GM23248 (cell line): ENCODE data around the gene ATG5. TPM values are rescaled to one million over a fixed set of nuclear protein-coding genes. Genes with fewer than 3 reads are reported as not detected.

ENCODE experiments used
- DNase-seq: peaks from one replicate; pipeline ENCODE4 v3.0.0-alpha.2; 2015
- H2AFZ ChIP-seq: fragments of 200-600 bp; sonication (generic); 2 replicates; pipeline ENCODE4 v1.6.1; 2016; ENCODE audit warnings: antibody characterized with exemption
- H3F3A ChIP-seq: fragments of 200-600 bp; sonication (generic); 2 replicates; pipeline ENCODE4 v1.6.1; 2016; ENCODE audit warnings: mild to moderate bottlenecking, antibody characterized with exemption, mixed run types; ENCODE audit not compliant: insufficient read depth
- H3K27ac ChIP-seq: fragments of 200-600 bp; sonication (generic); 2 replicates; pipeline ENCODE4 v1.5.1; 2016; ENCODE audit warnings: mild to moderate bottlenecking
- H3K27me3 ChIP-seq: fragments of 200-600 bp; sonication (generic); replicated peaks from 2 replicates; pipeline ENCODE4 v1.6.1; 2016; ENCODE audit warnings: mild to moderate bottlenecking; ENCODE audit not compliant: insufficient read depth
- H3K36me3 ChIP-seq: fragments of 200-600 bp; sonication (generic); 2 replicates; pipeline ENCODE4 v1.6.1; 2016; ENCODE audit warnings: low read depth, mild to moderate bottlenecking
- H3K4me1 ChIP-seq: fragments of 200-600 bp; sonication (generic); 2 replicates; pipeline ENCODE4 v1.6.1; 2016; ENCODE audit warnings: mild to moderate bottlenecking; ENCODE audit not compliant: insufficient read depth
- H3K4me2 ChIP-seq: fragments of 200-600 bp; sonication (generic); one replicate; pipeline ENCODE4 v1.6.1; 2016; ENCODE audit warnings: mild to moderate bottlenecking; ENCODE audit not compliant: unreplicated experiment
- H3K4me3 ChIP-seq: fragments of 200-600 bp; sonication (generic); 2 replicates; pipeline ENCODE4 v1.5.1; 2016; ENCODE audit warnings: mild to moderate bottlenecking
- H3K79me2 ChIP-seq: fragments of 200-600 bp; sonication (generic); 2 replicates; pipeline ENCODE4 v1.6.1; 2016; ENCODE audit warnings: mild to moderate bottlenecking; ENCODE audit not compliant: insufficient read depth
- H3K9ac ChIP-seq: fragments of 200-600 bp; sonication (generic); 2 replicates; pipeline ENCODE4 v1.6.1; 2016; ENCODE audit warnings: mild to moderate bottlenecking
- H3K9me2 ChIP-seq: fragments of 200-600 bp; sonication (generic); 2 replicates; pipeline ENCODE4 v1.6.1; 2016; ENCODE audit warnings: mixed run types, mild to moderate bottlenecking, moderate library complexity; ENCODE audit not compliant: insufficient read depth
- H3K9me3 ChIP-seq: fragments of 200-600 bp; sonication (generic); one replicate; pipeline ENCODE4 v1.6.1; 2017; ENCODE audit warnings: low read depth
- H4K20me1 ChIP-seq: fragments of 200-600 bp; sonication (generic); 2 replicates; pipeline ENCODE4 v1.6.0; 2016; ENCODE audit not compliant: insufficient read depth
- EZH2 ChIP-seq: fragments of 200-600 bp; sonication (generic); IDR thresholded peaks from 2 replicates; pipeline ENCODE4 v1.6.1; 2018; ENCODE audit warnings: antibody characterized with exemption, mild to moderate bottlenecking; ENCODE audit not compliant: insufficient read depth, poor library complexity, severe bottlenecking
- EZH2phosphoT487 ChIP-seq: fragments of 200-600 bp; sonication (generic); IDR thresholded peaks from 2 replicates; pipeline ENCODE4 v1.6.1; 2018; ENCODE audit warnings: antibody characterized with exemption, moderate library complexity, mild to moderate bottlenecking, low read depth; ENCODE audit not compliant: insufficient read depth
- WGBS, 2 experiments: methylation state at CpG; one replicate each; pipeline ENCODE4 v1.1.6; 2015 to 2017; ENCODE audit warnings: low lambda C conversion rate in 2 of 2, low coverage in 1 of 2; ENCODE audit errors: missing lambda C conversion rate in 2 of 2; 5-methylcytosine and 5-hydroxymethylcytosine counted together
- in situ Hi-C: fragments of 300-500 bp; cut with MboI; formaldehyde crosslinking; loops from 2 replicates; pipeline ENCODE4 v1.15.0; 2020
- polyA plus RNA-seq: library from polyadenylated mRNA; unstranded; fragments of >200 nt; fragmentation: Nextera tagmentation; extraction: Ambion mirVana; gene quantifications from 2 replicates; pipeline ENCODE4 v1.2.1, GENCODE V29; 2016
- total RNA-seq: library from RNA; depleted of rRNA; stranded (reverse); fragments of >200 nt; shearing (Covaris generic); gene quantifications from 2 replicates; pipeline ENCODE4 v1.2.3, GENCODE V29; 2014

Gene ATG5
- total and polyA plus RNA-seq, 2 experiments from 2014 or later, result 39.4 to 44.2 TPM

DNA sequence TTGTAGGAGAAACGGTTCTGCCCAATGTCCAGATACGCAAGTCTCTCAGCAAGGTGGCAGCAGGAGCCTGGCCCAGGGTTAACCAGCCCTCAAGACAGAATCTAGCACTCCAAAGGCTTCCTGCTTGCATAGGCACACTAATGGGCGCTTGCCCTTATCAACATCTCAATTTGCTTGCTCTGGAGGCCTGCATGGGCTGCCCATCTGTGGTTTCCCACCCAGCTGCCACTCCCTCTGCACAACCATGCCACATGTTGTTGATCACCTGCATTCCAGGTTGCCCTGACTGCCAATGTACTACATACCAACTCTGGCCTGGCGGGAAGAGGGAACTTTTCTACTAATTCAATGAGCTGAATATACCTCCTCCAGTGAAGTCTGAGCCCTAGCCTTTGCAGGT lies 74.6 kb downstream of the ATG5 start:
- DNase-seq, result no peak
- Histone ChIP-seq H3F3A (peaks cover 44% of the 10 kb centered on the region), H3K9me2 (no peaks in the 10 kb centered on the region), H2AFZ (no peak overlapping the region), H4K20me1 (no peaks in the 10 kb centered on the region), H3K4me3 (no peak overlapping the region), H3K27me3 (no peaks in the 10 kb centered on the region), H3K9me3 (no peaks in the 10 kb centered on the region), H3K4me2 (no peak overlapping the region), H3K27ac (no peak overlapping the region), H3K36me3 (no peaks in the 10 kb centered on the region), H3K79me2 (peaks cover 26% of the 10 kb centered on the region), H3K4me1 (peaks cover 60% of the 10 kb centered on the region), H3K9ac (no peak overlapping the region)
- in situ Hi-C loops, result no loop called here
- WGBS, 2 experiments, result 94 to 99% methylated on average over 4 of the region's 4 CpGs
- TF ChIP-seq EZH2, result no peak
- no peak for TF ChIP-seq EZH2phosphoT487

DNA sequence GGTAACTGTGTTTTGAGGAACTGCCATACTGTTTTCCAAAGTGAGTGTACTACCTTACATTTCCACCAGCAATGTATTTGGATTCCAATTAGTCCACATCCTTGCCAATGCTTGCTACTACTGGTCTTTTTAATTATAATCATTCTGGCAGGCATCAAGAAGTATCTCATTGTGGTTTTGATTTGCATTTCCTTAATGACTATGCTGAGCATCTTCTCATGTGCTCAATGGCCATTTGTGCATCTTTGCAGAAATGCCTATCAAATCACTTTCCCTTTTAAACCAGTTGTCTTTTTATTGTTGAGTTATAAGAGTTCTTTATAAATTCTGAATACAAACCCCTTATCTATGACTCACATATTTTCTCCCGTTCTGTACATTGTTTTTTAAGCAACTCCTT lies 75.9 kb downstream of the ATG5 start:
- H3K27ac ChIP-seq, result no peak overlapping the region
- WGBS, 2 experiments, result 89 to 97% methylated on average over 1 of the region's 1 CpG
- H4K20me1 ChIP-seq, result no peaks in the 10 kb centered on the region
- H3K27me3 ChIP-seq, result no peaks in the 10 kb centered on the region
- in situ Hi-C loops, result no loop called here
- H2AFZ ChIP-seq, result no peak overlapping the region
- no peaks in the 10 kb centered on the region; the same call in 1 of the 2 replicates for H3K36me3 ChIP-seq
- H3K9ac ChIP-seq, result no peak overlapping the region
- H3K9me3 ChIP-seq, result no peaks in the 10 kb centered on the region
- H3K4me1 ChIP-seq, result peaks cover 52% of the 10 kb centered on the region
- H3K4me3 ChIP-seq, result no peak overlapping the region
- no peak overlapping the region for H3K4me2 ChIP-seq
- DNase-seq, result no peak
- H3K79me2 ChIP-seq, result peaks cover 30% of the 10 kb centered on the region
- peaks cover 31% of the 10 kb centered on the region for H3F3A ChIP-seq
- H3K9me2 ChIP-seq, result no peaks in the 10 kb centered on the region
- no peak for TF ChIP-seq EZH2phosphoT487
- no peak for TF ChIP-seq EZH2

DNA sequence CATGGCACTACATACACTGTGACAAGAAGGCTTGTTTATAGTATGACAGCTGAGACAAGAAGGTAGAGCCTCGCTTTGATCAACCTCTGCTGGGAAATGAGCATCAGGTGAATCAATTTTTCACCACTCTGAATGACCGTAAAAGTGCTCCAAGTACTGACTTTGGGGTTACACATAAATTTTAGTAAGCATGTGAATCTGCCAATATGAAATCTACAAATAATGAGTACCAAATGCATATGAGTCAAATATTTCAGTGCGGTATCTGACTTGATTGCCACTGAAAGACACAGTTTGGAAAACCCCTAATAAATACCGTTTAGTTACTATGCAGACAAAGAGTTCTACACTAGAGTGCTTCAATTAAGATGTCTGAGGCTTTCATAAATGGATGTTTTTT lies 77.8 kb downstream of the ATG5 start:
- no peak overlapping the region for H3K27ac ChIP-seq

DNA sequence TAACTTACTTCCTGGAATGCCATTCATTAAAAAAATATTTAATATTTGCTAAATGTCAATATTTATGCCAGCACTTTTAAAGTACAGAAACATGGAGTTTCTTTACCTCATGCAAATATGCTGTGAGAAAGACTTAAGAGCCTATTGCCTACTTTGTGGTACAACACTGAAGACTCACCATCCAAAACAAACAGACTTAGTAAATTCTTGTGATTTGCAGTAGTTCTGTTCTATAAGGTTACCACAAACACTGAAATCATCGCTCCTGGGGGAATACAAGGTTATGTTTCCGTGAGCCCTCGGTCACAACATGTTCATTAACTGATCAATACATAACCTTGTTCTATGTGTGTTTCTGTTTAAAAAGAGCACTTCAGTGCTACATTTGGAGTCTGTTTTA lies 78.3 kb downstream of the ATG5 start:
- H2AFZ ChIP-seq, result no peak overlapping the region
- no peak overlapping the region for H3K4me3 ChIP-seq
- H3K9me3 ChIP-seq, result no peaks in the 10 kb centered on the region
- H3K9me2 ChIP-seq, result no peaks in the 10 kb centered on the region
- 86 to 89% methylated on average over 3 of the region's 3 CpGs for WGBS, 2 experiments
- no peaks in the 10 kb centered on the region for H4K20me1 ChIP-seq
- H3F3A ChIP-seq, result peaks cover 7% of the 10 kb centered on the region
- no peak overlapping the region for H3K9ac ChIP-seq
- peak; percentile 23 for DNase-seq
- TF ChIP-seq EZH2phosphoT487 (no peak), EZH2 (no peak)
- no peak overlapping the region for H3K4me2 ChIP-seq
- no peak overlapping the region for H3K27ac ChIP-seq
- in situ Hi-C loops, result no loop called here
- H3K27me3 ChIP-seq, result no peaks in the 10 kb centered on the region
- H3K4me1 ChIP-seq, result peaks cover 28% of the 10 kb centered on the region
- peaks cover 37% of the 10 kb centered on the region for H3K79me2 ChIP-seq
- H3K36me3 ChIP-seq, result no peaks in the 10 kb centered on the region; the same call in 1 of the 2 replicates

More for the DNA sequence above, 77.8 kb downstream of the ATG5 start:
- Histone ChIP-seq H3K27me3 (no peaks in the 10 kb centered on the region), H3K4me2 (no peak overlapping the region), H4K20me1 (no peaks in the 10 kb centered on the region), H3K9ac (no peak overlapping the region), H3K4me1 (peaks cover 33% of the 10 kb centered on the region), H3K36me3 (no peaks in the 10 kb centered on the region; the same call in 1 of the 2 replicates), H3K79me2 (peaks cover 37% of the 10 kb centered on the region), H3F3A (peaks cover 12% of the 10 kb centered on the region), H2AFZ (no peak overlapping the region), H3K9me2 (no peaks in the 10 kb centered on the region), H3K4me3 (no peak overlapping the region), H3K9me3 (no peaks in the 10 kb centered on the region)
- no peak for TF ChIP-seq EZH2
- no peak for TF ChIP-seq EZH2phosphoT487
- no peak for DNase-seq
- 65 to 66% methylated on average over 4 of the region's 4 CpGs for WGBS, 2 experiments
- in situ Hi-C loops, result no loop called here

DNA sequence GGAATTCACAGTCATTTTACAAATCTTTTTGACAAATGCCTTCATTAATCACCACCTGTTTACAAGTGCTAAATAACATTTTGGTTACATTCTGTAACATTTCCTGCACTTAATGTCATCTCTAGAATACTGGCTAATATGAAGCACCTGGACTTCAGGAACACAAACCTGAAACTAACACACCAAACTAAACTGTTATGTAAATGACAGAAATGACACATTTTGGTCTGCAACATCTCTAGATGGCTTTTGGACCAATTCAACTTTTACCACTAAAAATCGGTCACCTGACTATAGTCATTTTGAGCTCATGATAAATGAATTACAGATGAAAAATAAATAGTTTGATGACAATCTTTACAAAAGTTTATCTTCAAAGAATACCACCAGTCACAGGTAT lies 80.6 kb downstream of the ATG5 start:
- no peak overlapping the region for H3K27ac ChIP-seq
- no peak overlapping the region for H2AFZ ChIP-seq
- peaks cover 21% of the 10 kb centered on the region for H3K4me1 ChIP-seq
- DNase-seq, result no peak
- TF ChIP-seq EZH2 (no peak), EZH2phosphoT487 (no peak)
- no peaks in the 10 kb centered on the region for H4K20me1 ChIP-seq
- no peaks in the 10 kb centered on the region; the same call in 1 of the 2 replicates for H3K36me3 ChIP-seq
- H3K9me3 ChIP-seq, result no peaks in the 10 kb centered on the region
- in situ Hi-C loops, result no loop called here
- H3K9me2 ChIP-seq, result no peaks in the 10 kb centered on the region
- H3F3A ChIP-seq, result no peaks in the 10 kb centered on the region; the same call in 1 of the 2 replicates
- H3K79me2 ChIP-seq, result peaks cover 43% of the 10 kb centered on the region
- no peak overlapping the region for H3K4me3 ChIP-seq
- 98 to 100% methylated on average over 1 of the region's 1 CpG for WGBS, 2 experiments
- no peaks in the 10 kb centered on the region for H3K27me3 ChIP-seq
- no peak overlapping the region for H3K4me2 ChIP-seq
- H3K9ac ChIP-seq, result no peak overlapping the region
